Gastrocnemius medialis (tissue), 4 donors: ENCODE data around the gene SERPINE2.

Source experiments
- CTCF ChIP-seq, 5 experiments: fragments of 450-650 bp in 3 of 5; fragments of 200-600 bp in 2 of 5; sonication (generic) in 2 of 5; IDR thresholded peaks in 4 of 5; conservative IDR thresholded peaks in 1 of 5; 1 replicate in 4 of 5; 2 replicates in 1 of 5; pipeline ENCODE4 v1.5.1; 2016 to 2019; ENCODE audit warnings: antibody characterized with exemption in 5 of 5, mild to moderate bottlenecking in 3 of 5, moderate library complexity in 3 of 5
- POLR2A ChIP-seq, 2 donors: fragments of 450-650 bp; IDR thresholded peaks; one replicate each; pipeline ENCODE4 v1.6.1; 2017; ENCODE audit warnings: antibody characterized with exemption in 2 of 2, mild to moderate bottlenecking in 2 of 2, moderate library complexity in 2 of 2

GRCh38 chr2:223930103-223930976, 108.7 kb downstream of the SERPINE2 start:
- TF ChIP-seq CTCF (IDR thresholded peaks at IDR 0.05 in 4 of 5, conservative IDR thresholded peaks at IDR 0.05 in 1 of 5) (no peak), POLR2A (IDR thresholded peaks at IDR 0.05) (peak; percentile 42 to 46)
